Measurements from ENCODE around the gene PPARD. TPM values are rescaled to one million over a fixed set of nuclear protein-coding genes. Genes with fewer than 3 reads are reported as not detected.
"Not testable (repeated sequence)": the region's sequence is repeated elsewhere in the genome, so short reads cannot be mapped to it uniquely, and the experiment has no call there.

PPARD gene
- total and polyA plus RNA-seq, 7 experiments from 2014 or later, result 7.3 to 47.1 (median 30.0) TPM

GRCh38 chr6:35327349-35328027, 14.9 kb upstream of the PPARD start:
- Histone ChIP-seq H3K27me3 (ENCODE audit: control insufficient read depth in 2 of 2, insufficient read depth in 2 of 2, low read length in 2 of 2) (no peaks in the 10 kb centered on the region), H3K4me3 (ENCODE audit: low read length) (no peak overlapping the region), H3K27ac (ENCODE audit: low read depth, low read length) (peak overlapping the region; percentile 34), H3K9me3 (ENCODE audit: control insufficient read depth in 2 of 3, low read length in 3 of 3) (no peaks in the 10 kb centered on the region), H3K4me1 (ENCODE audit: control insufficient read depth in 2 of 2, insufficient read depth in 2 of 2, low read length in 2 of 2) (peaks cover 11 to 16% of the 10 kb centered on the region in 2 donors), H3K36me3 (ENCODE audit: control insufficient read depth in 2 of 3, insufficient read depth in 3 of 3, low read length in 3 of 3) (peaks cover 0 to 33% (median 0%) of the 10 kb centered on the region in 3 experiments)
- peaks cover 15 to 29% (median 23%) of the 10 kb centered on the region in 7 donors for H3K4me1 Mint-ChIP-seq
- peak overlapping the region in 9 of 10 donors; percentile 1 to 70 (median 36) for H3K4me3 Mint-ChIP-seq
- ATAC-seq (peak; percentile 86), DNase-seq (peak in 8 of 9 donors; percentile 64 to 81 (median 76))
- H3K27me3 Mint-ChIP-seq, result no peaks in the 10 kb centered on the region
- peaks cover 6 to 36% (median 24%) of the 10 kb centered on the region in 5 donors for H3K36me3 Mint-ChIP-seq
- POLR2A ChIA-PET, result interaction anchor here (0.6 to 18.0 kb wide), 8 partner anchors 18 to 406 kb away, joined by 3 to 318 read pairs (median 4); partner anchors contain the start of gene DEF6
- CTCF ChIA-PET, result interaction anchor here (0.6 to 16.2 kb wide), 18 partner anchors 11 to 139 kb away, joined by 3 to 346 read pairs (median 7); partner anchors contain the start of genes DEF6 and FANCE
- peak overlapping the region; percentile 65 to 96 (median 86) for H3K27ac Mint-ChIP-seq
- intact Hi-C loops (cut with micrococcal nuclease), result loop anchor here (1.0 to 2.0 kb wide), 8 partner anchors 15 to 141 kb away; partner anchors contain the start of genes DEF6 (in 2 of the 2), PPARD (in 1 of the 2) and RPL10A (in 1 of the 2)
- H3K9me3 Mint-ChIP-seq, result peaks cover 0 to 3% (median 0%) of the 10 kb centered on the region in 11 donors

DNA sequence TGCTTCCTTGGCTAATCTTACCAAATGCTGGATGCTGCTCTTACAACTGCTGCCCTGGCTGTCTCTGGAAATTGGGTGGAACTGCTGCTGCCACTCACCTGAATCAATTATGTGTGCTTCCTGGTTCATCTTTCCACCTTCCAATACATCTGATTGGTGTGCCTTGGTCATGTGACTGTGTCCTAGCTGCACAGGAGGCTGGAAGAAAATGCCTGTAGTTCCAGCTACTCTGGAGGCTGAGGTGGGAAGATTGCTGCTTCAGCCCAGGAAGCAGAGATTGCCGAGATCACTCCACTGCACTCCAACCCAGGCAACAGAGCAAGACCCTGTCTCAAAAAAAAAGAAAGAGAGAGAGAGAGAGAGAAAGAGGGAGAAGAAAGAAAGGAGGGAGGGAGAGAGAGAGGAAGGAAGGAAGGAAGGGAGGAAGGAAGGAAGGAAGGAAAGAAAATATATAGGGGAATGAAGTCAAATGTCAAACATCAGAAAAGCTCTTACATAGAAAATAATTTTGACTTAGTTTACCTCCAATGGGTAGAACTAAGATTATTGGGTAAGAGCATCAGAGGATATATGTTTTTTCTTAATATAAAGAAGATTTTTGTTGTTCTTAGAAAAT, 14.1 kb upstream of the PPARD start:
- Mint-ChIP-seq H3K4me1 (peaks cover 15 to 33% (median 26%) of the 10 kb centered on the region in 7 donors), H3K36me3 (peaks cover 3 to 38% (median 24%) of the 10 kb centered on the region in 5 donors), H3K9me3 (peaks cover 0 to 5% (median 3%) of the 10 kb centered on the region in 11 donors), H3K27ac (peak overlapping the region in 8 of 9 donors; percentile 21 to 84 (median 80)), H3K27me3 (peaks cover 0 to 3% (median 0%) of the 10 kb centered on the region in 5 donors), H3K4me3 (no peak overlapping the region)
- peaks cover 0 to 26% (median 0%) of the 10 kb centered on the region in 3 experiments for H3K36me3 ChIP-seq (ENCODE audit: control insufficient read depth in 2 of 3, insufficient read depth in 3 of 3, low read length in 3 of 3)
- intact Hi-C loops (cut with micrococcal nuclease), result no loop called here
- no peaks in the 10 kb centered on the region for H3K9me3 ChIP-seq (ENCODE audit: control insufficient read depth in 2 of 3, low read length in 3 of 3)
- no peak overlapping the region for H3K4me3 ChIP-seq (ENCODE audit: low read length)
- DNase-seq (peak in 1 of 9 donors; percentile 12), ATAC-seq (no peak)
- CTCF ChIA-PET, result interaction anchor here (0.6 to 16.2 kb wide), 21 partner anchors 8 to 138 kb away, joined by 3 to 346 read pairs (median 6); partner anchors contain the start of genes DEF6 and FANCE
- POLR2A ChIA-PET, result interaction anchor here (0.6 to 18.0 kb wide), 8 partner anchors 19 to 406 kb away, joined by 3 to 318 read pairs (median 4); partner anchors contain the start of gene DEF6
- H3K4me1 ChIP-seq (ENCODE audit: control insufficient read depth in 2 of 2, insufficient read depth in 2 of 2, low read length in 2 of 2), result peaks cover 12 to 20% of the 10 kb centered on the region in 2 donors
- H3K27me3 ChIP-seq (ENCODE audit: control insufficient read depth in 2 of 2, insufficient read depth in 2 of 2, low read length in 2 of 2), result no peaks in the 10 kb centered on the region
- peak overlapping the region; percentile 8 for H3K27ac ChIP-seq (ENCODE audit: low read depth, low read length)

GRCh38 chr6:35328965-35329364, 13.4 kb upstream of the PPARD start:
- H3K36me3 Mint-ChIP-seq, result peaks cover 3 to 40% (median 20%) of the 10 kb centered on the region in 5 donors
- H3K36me3 ChIP-seq (ENCODE audit: control insufficient read depth in 2 of 3, insufficient read depth in 3 of 3, low read length in 3 of 3), result peaks cover 0 to 20% (median 0%) of the 10 kb centered on the region in 3 experiments
- H3K27me3 ChIP-seq (ENCODE audit: control insufficient read depth in 2 of 2, insufficient read depth in 2 of 2, low read length in 2 of 2); H3K27me3 Mint-ChIP-seq; H3K9me3 ChIP-seq (ENCODE audit: control insufficient read depth in 2 of 3, low read length in 3 of 3); H3K4me3 Mint-ChIP-seq; intact Hi-C loops (cut with micrococcal nuclease); ATAC-seq; H3K9me3 Mint-ChIP-seq; DNase-seq; H3K27ac ChIP-seq (ENCODE audit: low read depth, low read length); H3K4me3 ChIP-seq (ENCODE audit: low read length): not testable (repeated sequence)
- CTCF ChIA-PET, result interaction anchor here (0.6 to 16.2 kb wide), 13 partner anchors 9 to 138 kb away, joined by 3 to 346 read pairs (median 5); partner anchors contain the start of genes DEF6 and PPARD
- POLR2A ChIA-PET, result interaction anchor here (16.4 to 18.0 kb wide), 2 partner anchors 20 to 32 kb away, joined by 250 to 318 read pairs; partner anchors contain the start of gene DEF6
- peaks cover 12 to 20% of the 10 kb centered on the region in 2 donors for H3K4me1 ChIP-seq (ENCODE audit: control insufficient read depth in 2 of 2, insufficient read depth in 2 of 2, low read length in 2 of 2)
- H3K27ac Mint-ChIP-seq, result peak overlapping the region in 4 of 9 donors; percentile 25 to 83 (median 59)
- H3K4me1 Mint-ChIP-seq, result peaks cover 15 to 39% (median 28%) of the 10 kb centered on the region in 7 donors

DNA sequence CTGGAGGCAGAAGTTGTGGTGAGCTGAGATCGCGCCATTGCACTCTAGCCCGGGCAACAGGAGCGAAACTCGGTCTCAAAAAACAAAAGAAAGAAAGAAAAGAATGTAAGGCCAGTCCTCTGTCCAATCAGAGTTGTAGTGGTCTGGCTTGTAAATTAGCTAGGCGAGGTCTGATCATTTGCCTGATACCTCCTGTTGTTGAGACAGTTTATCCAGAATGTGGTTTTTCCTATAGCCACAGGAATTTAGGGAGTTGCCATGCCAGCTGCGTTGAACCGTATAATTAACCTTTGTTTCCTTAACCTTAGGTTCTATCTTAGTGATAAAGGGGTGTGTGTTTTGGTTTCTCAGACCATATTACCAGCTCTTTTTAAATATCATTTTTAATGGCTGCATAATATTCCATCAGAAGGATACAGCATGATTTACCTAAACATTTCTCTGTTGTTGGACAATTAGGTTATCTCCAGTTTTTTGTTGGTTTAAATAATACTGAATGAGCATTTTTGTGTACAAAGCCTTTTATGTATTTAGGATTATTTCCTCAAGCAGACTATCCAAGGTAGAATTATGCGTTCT, 11.7 kb upstream of the PPARD start:
- Histone ChIP-seq H3K4me3 (ENCODE audit: low read length) (no peak overlapping the region), H3K27ac (ENCODE audit: low read depth, low read length) (no peak overlapping the region), H3K4me1 (ENCODE audit: control insufficient read depth in 2 of 2, insufficient read depth in 2 of 2, low read length in 2 of 2) (peaks cover 12 to 20% of the 10 kb centered on the region in 2 donors), H3K9me3 (ENCODE audit: control insufficient read depth in 2 of 3, low read length in 3 of 3) (no peaks in the 10 kb centered on the region), H3K36me3 (ENCODE audit: control insufficient read depth in 2 of 3, insufficient read depth in 3 of 3, low read length in 3 of 3) (peaks cover 0 to 10% (median 0%) of the 10 kb centered on the region in 3 experiments), H3K27me3 (ENCODE audit: control insufficient read depth in 2 of 2, insufficient read depth in 2 of 2, low read length in 2 of 2) (no peaks in the 10 kb centered on the region)
- CTCF ChIA-PET, result interaction anchor here (1.8 to 16.2 kb wide), 2 partner anchors 35 to 118 kb away, joined by 8 to 346 read pairs; partner anchors contain the start of gene DEF6
- H3K4me3 Mint-ChIP-seq, result no peak overlapping the region
- H3K4me1 Mint-ChIP-seq, result peaks cover 15 to 46% (median 28%) of the 10 kb centered on the region in 7 donors
- intact Hi-C loops (cut with micrococcal nuclease), result no loop called here
- no peak for DNase-seq
- peaks cover 3 to 44% (median 15%) of the 10 kb centered on the region in 5 donors for H3K36me3 Mint-ChIP-seq
- H3K27me3 Mint-ChIP-seq, result peaks cover 0 to 24% (median 0%) of the 10 kb centered on the region in 5 donors
- no peak for ATAC-seq
- POLR2A ChIA-PET, result interaction anchor here (16.4 to 18.0 kb wide), 2 partner anchors 21 to 33 kb away, joined by 250 to 318 read pairs; partner anchors contain the start of gene DEF6
- H3K9me3 Mint-ChIP-seq, result peaks cover 0 to 24% (median 8%) of the 10 kb centered on the region in 11 donors
- peak overlapping the region in 1 of 9 donors; percentile 82 for H3K27ac Mint-ChIP-seq

DNA sequence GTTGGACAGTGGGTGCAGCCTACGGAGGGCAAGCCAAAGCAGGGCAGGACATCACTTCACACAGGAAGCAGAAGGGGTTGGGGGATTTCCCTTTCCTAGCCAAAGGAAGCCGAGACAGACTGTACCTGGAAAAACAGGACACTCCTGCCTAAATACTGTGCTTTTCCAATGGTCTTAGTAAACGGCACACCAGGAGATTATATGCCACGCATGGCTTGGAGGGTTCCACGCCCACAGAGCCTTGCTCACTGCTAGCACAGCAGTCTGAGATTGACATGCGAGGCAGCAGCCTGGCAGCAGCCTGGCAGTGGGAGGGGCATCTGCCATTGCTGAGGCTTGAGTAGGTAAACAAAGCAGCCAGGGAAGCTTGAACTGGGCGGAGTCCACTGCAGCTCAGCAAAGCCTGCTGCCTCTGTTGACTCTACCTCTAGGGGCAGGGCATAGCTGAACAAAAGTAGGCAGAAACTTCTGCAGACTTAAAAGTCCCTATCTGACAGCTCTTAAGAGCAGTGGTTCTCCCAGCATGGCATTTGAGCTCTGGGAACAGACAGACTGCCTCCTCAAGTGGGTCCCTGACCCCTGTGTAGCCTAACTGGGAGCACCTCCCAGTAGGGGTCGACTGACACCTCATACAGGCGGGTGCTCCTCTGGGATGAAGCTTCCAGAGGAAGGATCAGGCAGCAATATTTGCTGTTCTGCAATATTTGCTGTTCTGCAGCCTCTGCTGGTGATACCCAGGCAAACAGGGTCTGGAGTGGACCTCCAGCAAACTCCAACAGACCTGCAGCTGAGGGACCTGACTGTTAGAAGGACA, 10.1 kb upstream of the PPARD start:
- peaks cover 11 to 49% (median 27%) of the 10 kb centered on the region in 7 donors for H3K4me1 Mint-ChIP-seq
- intact Hi-C loops (cut with micrococcal nuclease), result loop anchor here in 1 of 2 donors (1.0 kb wide), 2 partner anchors 10 to 117 kb away; partner anchors contain the start of gene PPARD
- peak; percentile 94 for ATAC-seq

More for the DNA sequence above, 10.1 kb upstream of the PPARD start:
- Mint-ChIP-seq H3K4me3 (peak overlapping the region in 7 of 10 donors; percentile 36 to 58 (median 51)), H3K36me3 (peaks cover 3 to 51% (median 15%) of the 10 kb centered on the region in 5 donors), H3K9me3 (peaks cover 0 to 38% (median 10%) of the 10 kb centered on the region in 11 donors), H3K27ac (peak overlapping the region in 6 of 9 donors; percentile 56 to 86 (median 76)), H3K27me3 (peaks cover 0 to 31% (median 0%) of the 10 kb centered on the region in 5 donors)
- Histone ChIP-seq H3K27ac (ENCODE audit: low read depth, low read length) (peak overlapping the region; percentile 25), H3K4me1 (ENCODE audit: control insufficient read depth in 2 of 2, insufficient read depth in 2 of 2, low read length in 2 of 2) (peaks cover 8 to 16% of the 10 kb centered on the region in 2 donors)
- H3K36me3 ChIP-seq (ENCODE audit: control insufficient read depth in 2 of 3, insufficient read depth in 3 of 3, low read length in 3 of 3); H3K4me3 ChIP-seq (ENCODE audit: low read length); H3K27me3 ChIP-seq (ENCODE audit: control insufficient read depth in 2 of 2, insufficient read depth in 2 of 2, low read length in 2 of 2); H3K9me3 ChIP-seq (ENCODE audit: control insufficient read depth in 2 of 3, low read length in 3 of 3): not testable (repeated sequence)
- ChIA-PET POLR2A (interaction anchor here (1.0 to 16.4 kb wide), 9 partner anchors 10 to 139 kb away, joined by 3 to 250 read pairs (median 5); partner anchors contain the start of genes FANCE and RPL10A), CTCF (interaction anchor here (0.6 to 16.2 kb wide), 15 partner anchors 9 to 405 kb away, joined by 3 to 346 read pairs (median 5); partner anchors contain the start of genes ARMC12, DEF6, FANCE and PPARD)
- DNase-seq, result peak in 8 of 9 donors; percentile 47 to 90 (median 80)
